ENCODE results near the gene CYP20A1.
"Not testable (repeated sequence)": the region's sequence is repeated elsewhere in the genome, so short reads cannot be mapped to it uniquely, and the experiment has no call there.

Gene CYP20A1

GRCh38 chr2:203238704-203239526 lies at the start of gene CYP20A1:
TSS of gene CYP20A1 (plus strand) at chr2:203239018. CDS start at chr2:203239063, 45 bp downstream.
- DNase-seq (ENCODE audit: low spot score), result peak; percentile 96

DNA sequence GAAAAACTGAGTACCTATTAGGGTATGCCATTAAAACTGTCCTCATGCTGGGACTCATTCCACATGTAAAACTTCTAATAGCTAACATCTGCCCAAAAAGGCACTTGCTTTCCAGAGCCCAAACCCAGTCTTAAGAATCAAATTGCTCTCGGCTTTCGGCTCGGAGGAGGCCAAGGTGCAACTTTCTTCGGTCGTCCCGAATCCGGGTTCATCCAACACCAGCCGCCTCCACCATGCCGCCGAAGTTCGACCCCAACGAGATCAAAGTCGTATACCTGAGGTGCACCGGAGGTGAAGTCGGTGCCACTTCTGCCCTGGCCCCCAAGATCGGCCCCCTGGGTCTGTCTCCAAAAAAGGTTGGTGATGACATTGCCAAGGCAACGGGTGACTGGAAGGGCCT lies 48.3 kb upstream of the CYP20A1 start:
- not testable (repeated sequence) for DNase-seq (ENCODE audit: low spot score)

GRCh38 chr2:203191026-203191425 lies 47.8 kb upstream of the CYP20A1 start:
- DNase-seq (ENCODE audit: low spot score), result not testable (repeated sequence)

DNA sequence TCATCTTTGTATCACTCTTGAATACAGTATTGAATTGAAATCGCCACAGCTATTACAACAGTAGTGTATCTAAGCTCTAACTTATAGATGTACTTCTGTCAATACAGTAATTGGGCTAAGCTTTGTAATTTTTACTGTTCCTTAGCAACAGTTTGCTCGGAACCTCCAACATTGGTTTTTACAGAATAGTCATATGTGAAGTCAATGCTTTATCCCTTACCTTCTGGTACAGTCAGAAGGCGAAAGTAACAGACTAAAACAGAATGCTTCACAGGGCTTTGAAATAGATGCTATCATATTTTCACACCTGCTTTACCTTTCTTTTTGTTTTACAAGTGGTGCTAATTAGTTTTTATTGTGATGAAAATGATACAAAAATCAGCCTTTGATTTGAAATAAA lies 46.9 kb upstream of the CYP20A1 start:
- no peak for DNase-seq (ENCODE audit: low spot score)

DNA sequence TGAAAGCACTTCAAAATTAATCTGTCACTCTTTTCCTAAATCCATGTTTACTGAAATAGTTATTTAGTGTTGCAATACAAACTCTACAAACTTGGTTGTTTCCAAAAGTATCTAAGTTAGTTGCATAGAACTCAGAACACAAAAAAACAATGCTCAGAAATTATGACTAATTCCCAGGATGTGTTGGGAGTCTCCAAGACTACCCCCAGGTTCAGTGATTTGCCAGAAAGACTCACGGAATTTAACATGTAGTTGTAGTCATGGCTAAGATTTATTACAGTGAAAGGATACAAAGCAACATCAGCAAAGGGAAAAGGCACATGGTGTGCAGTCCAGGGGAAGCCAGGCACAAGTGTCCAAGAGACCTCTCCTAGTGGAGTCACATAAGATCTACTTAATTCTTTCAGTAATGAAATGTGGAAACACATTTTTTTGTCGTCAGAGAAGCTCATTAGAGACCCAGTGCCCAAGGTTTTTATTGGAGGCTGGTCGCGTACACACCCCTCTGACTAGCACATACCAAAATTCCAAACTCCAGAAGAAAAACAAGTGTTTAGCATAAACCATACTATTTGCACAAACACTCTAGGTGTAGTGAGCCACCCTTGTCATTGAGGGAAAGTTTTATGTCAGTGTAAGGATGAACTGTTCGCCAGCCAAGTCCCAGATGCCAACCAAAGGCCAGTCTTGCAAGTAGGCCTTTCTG lies 43.3 kb upstream of the CYP20A1 start:
- DNase-seq (ENCODE audit: low spot score), result no peak

DNA sequence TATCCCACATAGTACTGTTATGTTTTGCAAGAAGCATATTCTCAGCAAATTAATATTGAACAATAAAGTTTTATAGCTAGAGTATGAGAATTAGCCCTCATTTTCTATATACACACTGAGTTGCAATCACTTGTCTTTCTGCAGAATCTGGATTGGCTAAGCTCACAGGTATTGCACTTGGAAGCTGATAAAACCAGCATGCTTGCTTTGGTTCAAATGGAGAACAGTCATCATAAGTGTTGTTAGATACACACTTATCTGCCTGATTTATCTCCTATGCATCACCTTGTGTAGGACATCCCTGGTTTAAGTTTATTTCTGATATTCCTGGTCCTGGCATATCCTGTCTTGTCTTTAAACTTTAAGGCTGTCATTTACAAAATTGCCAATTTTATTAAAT lies 38.0 kb upstream of the CYP20A1 start:
- no peak for DNase-seq (ENCODE audit: low spot score)

DNA sequence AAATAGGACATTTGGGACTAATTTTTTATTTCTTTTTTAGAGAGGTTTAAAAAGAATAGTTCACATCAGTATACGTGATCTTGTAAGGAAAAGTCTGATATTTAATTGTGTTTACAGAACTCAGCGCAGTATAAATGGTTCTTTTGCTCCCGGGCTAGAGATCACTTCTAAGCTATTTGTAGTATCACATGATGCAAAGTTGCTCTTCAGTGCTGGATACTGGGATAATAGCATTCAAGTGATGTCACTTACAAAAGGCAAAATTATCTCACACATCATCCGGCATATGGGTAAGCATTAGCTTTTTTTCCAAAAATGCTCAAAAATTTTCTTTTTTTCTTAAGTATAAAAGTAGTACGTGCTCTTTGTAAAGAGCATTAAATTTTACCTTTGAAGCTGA lies 37.4 kb upstream of the CYP20A1 start:
- no peak for DNase-seq (ENCODE audit: low spot score)

GRCh38 chr2:203209538-203209937 lies 29.3 kb upstream of the CYP20A1 start:
- DNase-seq (ENCODE audit: low spot score), result no peak

DNA sequence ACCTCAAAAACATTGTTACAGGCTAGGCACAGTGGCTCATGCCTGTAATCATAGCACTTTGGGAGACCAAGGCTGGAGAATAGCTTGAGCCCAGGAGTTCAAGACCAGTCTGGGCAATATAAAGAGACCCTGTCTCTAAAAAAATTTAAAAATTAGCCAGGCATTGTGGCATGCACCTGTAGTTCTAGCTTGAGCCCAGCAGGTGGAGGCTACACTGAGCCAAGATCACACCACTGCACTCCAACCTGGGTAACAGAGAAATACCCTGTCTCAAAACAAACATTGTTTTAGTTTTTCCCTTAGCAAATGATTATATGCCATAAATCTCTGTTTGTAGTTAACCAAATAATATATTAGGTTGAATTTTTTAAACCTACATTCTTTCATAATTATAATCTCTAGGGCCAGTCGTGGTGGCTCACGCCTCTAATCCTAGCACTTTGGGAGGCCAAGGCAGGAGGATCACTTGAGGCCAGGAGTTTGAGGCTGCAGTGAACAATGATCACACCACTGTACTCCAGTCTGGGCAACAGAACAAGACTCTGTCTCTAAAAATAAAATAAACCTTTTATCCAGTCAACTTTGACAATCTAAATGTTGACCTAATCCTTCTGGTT lies 13.3 kb upstream of the CYP20A1 start:
- peak; percentile 18 for DNase-seq (ENCODE audit: low spot score)

GRCh38 chr2:203229674-203230073 lies 9.1 kb upstream of the CYP20A1 start:
- DNase-seq (ENCODE audit: low spot score), result not testable (repeated sequence)

DNA sequence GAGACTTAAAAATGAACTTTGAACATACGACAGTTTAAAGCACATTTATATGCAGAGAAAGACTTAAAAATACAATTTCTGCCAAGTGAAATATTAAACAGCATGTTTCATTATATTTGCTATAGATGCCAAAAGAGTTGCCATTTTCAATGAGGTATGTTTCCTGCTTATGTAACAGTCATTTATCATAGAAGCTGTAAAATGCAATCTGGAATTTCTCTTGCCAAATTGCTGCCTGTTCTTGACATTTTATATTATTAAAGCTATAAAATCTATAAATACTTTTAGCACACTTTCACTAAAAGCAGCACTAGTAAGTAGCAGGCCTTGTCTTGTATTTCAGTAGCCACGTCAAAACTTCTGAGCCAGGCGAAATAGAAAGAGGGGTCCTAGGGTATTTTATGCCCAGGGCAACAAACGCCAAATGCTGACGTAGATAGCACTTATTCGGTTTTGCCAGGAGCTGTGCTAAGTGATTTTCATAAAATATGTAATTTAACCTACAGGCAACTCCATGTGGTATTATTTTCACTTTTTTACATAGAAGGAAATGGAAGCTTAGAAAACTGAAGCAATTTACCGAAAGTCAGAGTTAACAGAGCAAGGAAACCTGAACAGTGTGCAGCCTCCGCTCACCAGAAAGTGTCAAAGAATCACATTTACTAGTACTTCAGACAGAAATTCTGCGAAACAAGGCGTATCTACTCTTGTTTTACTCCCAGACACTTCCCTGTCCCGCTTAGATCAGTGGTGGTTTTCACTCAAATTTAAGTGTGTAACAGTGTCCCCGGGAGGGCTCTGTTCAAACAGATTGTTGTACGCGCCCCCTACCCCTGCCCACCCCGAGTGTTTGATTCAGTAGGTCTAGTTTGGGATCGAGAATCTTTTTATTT lies 1.2 kb upstream of the CYP20A1 start:
- no peak for DNase-seq (ENCODE audit: low spot score)

DNA sequence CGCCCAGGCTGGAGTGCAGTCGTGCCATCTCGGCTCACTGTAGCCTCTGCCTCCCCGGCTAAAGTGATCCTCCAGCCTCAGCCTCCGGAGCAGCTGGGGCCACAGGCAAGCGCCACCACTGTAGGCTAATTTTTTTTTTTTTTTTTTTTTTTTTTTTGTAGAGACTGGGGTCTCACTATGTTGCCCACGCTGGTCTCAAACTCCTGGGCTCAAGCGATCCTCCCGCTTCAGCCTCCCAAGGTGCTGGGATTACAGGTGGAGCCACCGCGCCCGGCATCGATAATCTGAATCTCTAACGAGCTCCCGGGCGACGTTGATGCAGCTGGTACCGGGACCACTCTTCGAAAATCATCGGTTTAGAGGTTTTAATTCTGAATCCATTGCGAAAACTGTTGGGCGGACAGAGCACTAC lies 520 bp upstream of the CYP20A1 start:
- no peak for DNase-seq (ENCODE audit: low spot score)

- no peak for DNase-seq (ENCODE audit: low spot score)
These were observed 1.7 kb downstream of the CYP20A1 start for GRCh38 chr2:203240491-203240890.

DNA sequence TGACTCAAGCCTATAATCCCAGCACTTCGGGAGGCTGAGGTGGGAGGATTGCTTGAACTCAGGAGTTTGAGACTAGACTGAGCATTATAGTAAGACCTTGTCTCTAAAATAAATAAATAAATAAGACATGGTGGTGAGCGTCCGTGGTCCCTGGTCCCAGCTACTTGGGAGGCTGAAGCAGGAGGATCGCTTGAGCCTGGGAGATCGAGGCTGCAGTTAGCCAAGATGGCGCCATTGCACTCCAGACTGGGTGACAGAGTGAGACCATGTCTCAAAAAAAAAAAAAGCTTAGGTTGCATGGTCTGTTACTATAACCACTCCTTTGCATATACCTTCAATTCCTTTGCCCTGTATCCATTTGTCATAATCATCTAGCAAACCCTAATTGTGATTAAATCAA lies 3.7 kb downstream of the CYP20A1 start:
- DNase-seq (ENCODE audit: low spot score), result no peak

- DNase-seq (ENCODE audit: low spot score), result no peak
These were observed 7.8 kb downstream of the CYP20A1 start for GRCh38 chr2:203246646-203247045.

GRCh38 chr2:203252818-203253217 lies 14.0 kb downstream of the CYP20A1 start:
- no peak for DNase-seq (ENCODE audit: low spot score)

DNA sequence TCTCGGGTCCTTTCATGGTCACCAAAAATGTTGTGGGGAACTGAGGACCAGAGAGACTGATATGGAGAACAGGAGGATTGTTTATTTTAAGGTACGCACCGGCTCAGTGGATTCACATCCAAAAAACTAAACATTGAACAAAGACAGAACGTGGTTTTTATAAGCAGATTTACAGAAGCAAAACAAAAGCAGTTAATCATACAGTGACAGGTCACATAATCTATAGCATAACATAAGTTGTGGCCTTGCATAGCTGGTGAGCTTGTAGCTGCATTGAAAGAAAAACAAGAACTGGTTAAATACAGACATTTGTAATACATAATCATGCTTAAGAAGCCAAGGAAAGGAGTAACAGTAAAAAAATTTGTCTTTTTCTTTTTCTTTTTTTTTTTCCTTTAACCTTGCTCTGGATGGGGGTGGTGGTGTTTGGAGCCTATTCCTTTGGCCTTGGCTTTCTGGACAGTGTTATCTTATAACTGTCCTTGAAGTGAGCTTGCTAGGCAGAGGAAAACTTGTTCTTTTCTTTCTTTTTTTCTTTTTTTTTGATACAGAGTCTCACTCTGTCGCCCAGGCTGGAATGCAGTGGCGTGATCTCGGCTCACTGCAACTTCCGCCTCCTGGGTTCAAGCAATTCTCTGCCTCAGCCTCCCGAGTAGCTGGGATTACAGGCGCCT lies 14.7 kb downstream of the CYP20A1 start:
- DNase-seq (ENCODE audit: low spot score), result not testable (repeated sequence)

GRCh38 chr2:203261326-203262159 lies 22.7 kb downstream of the CYP20A1 start:
- DNase-seq (ENCODE audit: low spot score), result no peak

GRCh38 chr2:203279288-203279687 lies 40.5 kb downstream of the CYP20A1 start:
- no peak for DNase-seq (ENCODE audit: low spot score)

GRCh38 chr2:203280428-203281064 lies 41.7 kb downstream of the CYP20A1 start:
- DNase-seq (ENCODE audit: low spot score), result no peak
